ENCODE results near the gene GMIP.
"Not testable (repeated sequence)": the region's sequence is repeated elsewhere in the genome, so short reads cannot be mapped to it uniquely, and the experiment has no call there.

The GMIP gene, protein sequence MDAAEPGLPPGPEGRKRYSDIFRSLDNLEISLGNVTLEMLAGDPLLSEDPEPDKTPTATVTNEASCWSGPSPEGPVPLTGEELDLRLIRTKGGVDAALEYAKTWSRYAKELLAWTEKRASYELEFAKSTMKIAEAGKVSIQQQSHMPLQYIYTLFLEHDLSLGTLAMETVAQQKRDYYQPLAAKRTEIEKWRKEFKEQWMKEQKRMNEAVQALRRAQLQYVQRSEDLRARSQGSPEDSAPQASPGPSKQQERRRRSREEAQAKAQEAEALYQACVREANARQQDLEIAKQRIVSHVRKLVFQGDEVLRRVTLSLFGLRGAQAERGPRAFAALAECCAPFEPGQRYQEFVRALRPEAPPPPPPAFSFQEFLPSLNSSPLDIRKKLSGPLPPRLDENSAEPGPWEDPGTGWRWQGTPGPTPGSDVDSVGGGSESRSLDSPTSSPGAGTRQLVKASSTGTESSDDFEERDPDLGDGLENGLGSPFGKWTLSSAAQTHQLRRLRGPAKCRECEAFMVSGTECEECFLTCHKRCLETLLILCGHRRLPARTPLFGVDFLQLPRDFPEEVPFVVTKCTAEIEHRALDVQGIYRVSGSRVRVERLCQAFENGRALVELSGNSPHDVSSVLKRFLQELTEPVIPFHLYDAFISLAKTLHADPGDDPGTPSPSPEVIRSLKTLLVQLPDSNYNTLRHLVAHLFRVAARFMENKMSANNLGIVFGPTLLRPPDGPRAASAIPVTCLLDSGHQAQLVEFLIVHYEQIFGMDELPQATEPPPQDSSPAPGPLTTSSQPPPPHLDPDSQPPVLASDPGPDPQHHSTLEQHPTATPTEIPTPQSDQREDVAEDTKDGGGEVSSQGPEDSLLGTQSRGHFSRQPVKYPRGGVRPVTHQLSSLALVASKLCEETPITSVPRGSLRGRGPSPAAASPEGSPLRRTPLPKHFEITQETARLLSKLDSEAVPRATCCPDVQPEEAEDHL
- 65.0 to 179 (median 127) reads per million in 9 experiments for total RNA-seq

- Mint-ChIP-seq H3K27ac (peak within 1 kb of the TSS; percentile 96 to 97), H3K4me3 (peak within 1 kb of the TSS; percentile 98 to 100), H3K9me3 (no peaks in the 10 kb centered on the region), H3K36me3 (ENCODE audit: insufficient read depth) (peaks cover 54% of the 10 kb centered on the region), H3K27me3 (no peaks in the 10 kb centered on the region), H3K4me1 (ENCODE audit: low read depth in 2 of 2) (peaks cover 19 to 21% of the 10 kb centered on the region in 2 donors)
- ATAC-seq (replicated peaks) (peak; percentile 89), DNase-seq (peak; percentile 89)
These were observed at the start of gene GMIP for GRCh38 chr19:19643158-19644053. TSS of gene GMIP (minus strand) at chr19:19643657. CDS start at chr19:19643529, 128 bp downstream.

GRCh38 chr19:19691683-19692082, 48.2 kb upstream of the GMIP start:
- peaks cover 7% of the 10 kb centered on the region for H3K36me3 Mint-ChIP-seq (ENCODE audit: insufficient read depth)
- ATAC-seq (replicated peaks) (no peak), DNase-seq (no peak)
- H3K4me1 Mint-ChIP-seq (ENCODE audit: low read depth in 2 of 2), result no peaks in the 10 kb centered on the region
- no peaks in the 10 kb centered on the region for H3K27me3 Mint-ChIP-seq
- H3K4me3 Mint-ChIP-seq, result no peak overlapping the region
- H3K9me3 Mint-ChIP-seq, result no peaks in the 10 kb centered on the region
- H3K27ac Mint-ChIP-seq, result no peak overlapping the region

DNA sequence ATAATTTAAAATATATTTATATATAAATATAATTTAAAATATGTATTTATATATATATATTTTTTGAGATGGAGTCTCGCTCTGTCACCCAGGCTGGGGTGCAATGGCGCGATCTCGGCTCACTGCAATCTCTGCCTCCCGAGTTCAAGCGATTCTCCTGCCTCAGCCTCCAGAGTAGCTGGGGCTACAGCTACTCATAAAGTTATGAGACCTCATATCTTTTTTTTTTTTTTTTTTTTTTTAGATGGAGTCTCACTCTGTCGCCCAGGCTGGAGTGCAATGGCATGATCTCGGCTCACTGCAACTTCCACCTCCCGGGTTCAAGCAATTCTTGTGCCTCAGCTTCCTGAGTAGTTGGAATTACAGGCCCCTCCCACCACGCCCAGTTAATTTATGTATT, 45.6 kb upstream of the GMIP start:
- not testable (repeated sequence) for H3K4me1 Mint-ChIP-seq (ENCODE audit: low read depth in 2 of 2); DNase-seq; H3K36me3 Mint-ChIP-seq (ENCODE audit: insufficient read depth); H3K27ac Mint-ChIP-seq; H3K9me3 Mint-ChIP-seq; ATAC-seq (replicated peaks); H3K4me3 Mint-ChIP-seq; H3K27me3 Mint-ChIP-seq

GRCh38 chr19:19687090-19687489, 43.6 kb upstream of the GMIP start:
- Mint-ChIP-seq H3K27ac (no peak overlapping the region), H3K36me3 (ENCODE audit: insufficient read depth) (peaks cover 15% of the 10 kb centered on the region), H3K4me3 (no peak overlapping the region), H3K4me1 (ENCODE audit: low read depth in 2 of 2) (peaks cover 0 to 4% of the 10 kb centered on the region in 2 donors), H3K9me3 (peaks cover 2 to 6% of the 10 kb centered on the region in 2 donors), H3K27me3 (no peaks in the 10 kb centered on the region)
- DNase-seq (no peak), ATAC-seq (replicated peaks) (no peak)

- ATAC-seq (replicated peaks), result no peak
These were observed 43.1 kb upstream of the GMIP start for GRCh38 chr19:19686580-19686979.

DNA sequence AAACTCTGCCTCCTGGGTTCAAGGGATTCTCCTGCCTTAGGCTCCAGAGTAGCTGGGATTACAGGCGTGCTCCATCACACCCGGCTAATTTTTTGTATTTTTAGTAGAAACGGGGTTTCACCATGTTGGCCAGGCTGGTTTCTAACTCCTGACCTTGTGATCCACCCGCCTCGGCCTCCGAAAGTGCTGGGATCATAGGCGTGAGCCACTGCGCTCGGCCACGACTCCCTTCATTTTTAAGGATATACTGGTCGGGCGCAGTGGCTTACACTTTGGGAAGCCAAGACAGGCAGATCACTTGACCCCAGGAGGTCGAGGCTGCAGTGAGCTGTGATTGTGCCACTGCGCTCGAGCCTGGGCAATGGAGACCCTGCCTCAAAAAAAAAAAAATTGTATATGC, 42.7 kb upstream of the GMIP start:
- H3K4me3 Mint-ChIP-seq; ATAC-seq (replicated peaks); H3K4me1 Mint-ChIP-seq (ENCODE audit: low read depth in 2 of 2); H3K9me3 Mint-ChIP-seq; DNase-seq; H3K27ac Mint-ChIP-seq; H3K27me3 Mint-ChIP-seq: not testable (repeated sequence)
- peaks cover 23% of the 10 kb centered on the region for H3K36me3 Mint-ChIP-seq (ENCODE audit: insufficient read depth)

More at GRCh38 chr19:19686580-19686979, 43.1 kb upstream of the GMIP start:
- Mint-ChIP-seq H3K4me1 (ENCODE audit: low read depth in 2 of 2) (peaks cover 0 to 4% of the 10 kb centered on the region in 2 donors), H3K27ac (no peak overlapping the region), H3K4me3 (no peak overlapping the region), H3K36me3 (ENCODE audit: insufficient read depth) (peaks cover 18% of the 10 kb centered on the region), H3K27me3 (no peaks in the 10 kb centered on the region), H3K9me3 (peaks cover 2 to 6% of the 10 kb centered on the region in 2 donors)
- DNase-seq, result no peak

- DNase-seq, result no peak
- peaks cover 76% of the 10 kb centered on the region for H3K36me3 Mint-ChIP-seq (ENCODE audit: insufficient read depth)
- peak overlapping the region in 1 of 2 donors; percentile 38 for H3K27ac Mint-ChIP-seq
- H3K9me3 Mint-ChIP-seq, result peaks cover 5 to 6% of the 10 kb centered on the region in 2 donors
- H3K4me3 Mint-ChIP-seq, result no peak overlapping the region
- peaks cover 19 to 30% of the 10 kb centered on the region in 2 donors for H3K4me1 Mint-ChIP-seq (ENCODE audit: low read depth in 2 of 2)
- no peak for ATAC-seq (replicated peaks)
- H3K27me3 Mint-ChIP-seq, result no peaks in the 10 kb centered on the region
These were observed 36.0 kb upstream of the GMIP start for GRCh38 chr19:19679176-19680073.

DNA sequence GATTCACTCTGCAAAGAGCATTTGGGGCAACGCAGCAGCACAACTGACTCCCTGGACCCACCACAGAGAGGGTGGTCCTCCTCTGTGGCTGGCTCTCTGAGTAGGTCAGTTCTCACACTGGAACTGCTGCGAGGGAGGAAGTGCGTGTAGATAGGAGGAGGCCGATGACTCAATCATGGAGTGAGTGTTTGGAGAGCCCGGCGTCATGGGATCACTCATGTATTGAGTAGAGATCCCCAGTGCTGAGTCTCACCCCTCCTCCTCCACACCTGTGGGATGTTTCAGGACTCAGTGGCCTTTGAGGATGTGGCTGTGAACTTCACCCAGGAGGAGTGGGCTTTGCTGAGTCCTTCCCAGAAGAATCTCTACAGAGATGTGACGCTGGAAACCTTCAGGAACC, 34.1 kb upstream of the GMIP start:
- DNase-seq (no peak), ATAC-seq (replicated peaks) (no peak)
- H3K27me3 Mint-ChIP-seq, result no peaks in the 10 kb centered on the region
- peak overlapping the region in 1 of 2 donors; percentile 46 for H3K4me3 Mint-ChIP-seq
- H3K36me3 Mint-ChIP-seq (ENCODE audit: insufficient read depth), result peaks cover 86% of the 10 kb centered on the region
- peaks cover 19 to 36% of the 10 kb centered on the region in 2 donors for H3K4me1 Mint-ChIP-seq (ENCODE audit: low read depth in 2 of 2)
- peak overlapping the region; percentile 60 to 84 for H3K27ac Mint-ChIP-seq
- H3K9me3 Mint-ChIP-seq, result peaks cover 0 to 3% of the 10 kb centered on the region in 2 donors

GRCh38 chr19:19674315-19674714, 30.9 kb upstream of the GMIP start:
- Mint-ChIP-seq H3K27ac (peak overlapping the region; percentile 54 to 74), H3K9me3 (peaks cover 0 to 3% of the 10 kb centered on the region in 2 donors), H3K4me1 (ENCODE audit: low read depth in 2 of 2) (peaks cover 38 to 60% of the 10 kb centered on the region in 2 donors), H3K36me3 (ENCODE audit: insufficient read depth) (peaks cover 90% of the 10 kb centered on the region), H3K4me3 (peak overlapping the region; percentile 21 to 33), H3K27me3 (no peaks in the 10 kb centered on the region)
- DNase-seq (no peak), ATAC-seq (replicated peaks) (no peak)

- ATAC-seq (replicated peaks) (no peak), DNase-seq (no peak)
- Mint-ChIP-seq H3K9me3 (peaks cover 0 to 3% of the 10 kb centered on the region in 2 donors), H3K27me3 (no peaks in the 10 kb centered on the region), H3K27ac (peak overlapping the region; percentile 55 to 58), H3K36me3 (ENCODE audit: insufficient read depth) (peaks cover 88% of the 10 kb centered on the region), H3K4me1 (ENCODE audit: low read depth in 2 of 2) (peaks cover 40 to 63% of the 10 kb centered on the region in 2 donors), H3K4me3 (peak overlapping the region; percentile 52 to 62)
These were observed 29.4 kb upstream of the GMIP start for GRCh38 chr19:19672816-19673215.

DNA sequence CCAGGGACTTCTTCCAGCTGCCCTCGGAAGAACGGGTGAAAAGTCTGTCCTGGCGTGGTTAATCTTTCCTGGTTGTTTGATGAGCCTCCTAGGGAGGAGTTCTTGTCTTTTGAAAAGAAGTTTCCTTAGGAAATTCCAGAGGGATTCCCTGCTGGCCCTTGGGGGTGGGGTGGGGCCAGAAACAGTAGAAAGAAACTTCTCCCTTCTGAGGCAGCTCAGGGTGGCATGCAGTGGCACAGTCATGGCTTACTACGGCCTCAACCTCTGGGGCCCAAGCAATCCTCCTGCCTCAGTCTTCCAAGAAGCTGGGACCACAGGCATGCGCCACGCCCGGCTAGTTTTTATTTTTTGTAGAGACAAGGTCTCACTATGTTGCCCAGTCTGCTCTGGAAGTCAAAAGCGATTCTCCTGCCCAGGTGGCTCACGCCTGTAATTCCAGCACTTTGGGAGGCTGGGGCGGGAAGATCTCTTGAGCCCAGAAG, 26.7 kb upstream of the GMIP start:
- ATAC-seq (replicated peaks) (no peak), DNase-seq (no peak)
- Mint-ChIP-seq H3K4me3 (peak overlapping the region; percentile 80 to 98), H3K36me3 (ENCODE audit: insufficient read depth) (peaks cover 76% of the 10 kb centered on the region), H3K4me1 (ENCODE audit: low read depth in 2 of 2) (peaks cover 29 to 44% of the 10 kb centered on the region in 2 donors), H3K27me3 (no peaks in the 10 kb centered on the region), H3K27ac (peak overlapping the region; percentile 84 to 95), H3K9me3 (no peaks in the 10 kb centered on the region)

All from effector memory CD8-positive, alpha-beta T cell (primary cell).